SK-N-SH (cell line): ENCODE measurements around the gene TFF1. TPM values are rescaled to one million over a fixed set of nuclear protein-coding genes. Genes with fewer than 3 reads are reported as not detected.

Experiments used
- CTCF ChIA-PET: fragments of 300-600, 350-600 bp; formaldehyde crosslinking; extraction: SDS; loops from one replicate; lab custom pipeline; 2021; lab: Yijun Ruan, JAX
- POLR2A ChIA-PET: fragments of 350-600 bp; sonication (Branson Sonifier 250); formaldehyde crosslinking; extraction: SDS; loops from one replicate; lab custom pipeline; 2020; ENCODE audit warnings: antibody characterized with exemption, inconsistent platforms; lab: Yijun Ruan, JAX
- DNase-seq: peaks from one replicate; pipeline ENCODE4 v3.0.0; 2012
- H2AFZ ChIP-seq: fragments of 200-600 bp; sonication (generic); 2 replicates; pipeline ENCODE4 v1.8.1; 2016; ENCODE audit warnings: antibody characterized with exemption, mild to moderate bottlenecking, low read depth
- H3F3A ChIP-seq: fragments of 200-600 bp; sonication (generic); replicated peaks from 2 replicates; pipeline ENCODE3; 2016; ENCODE audit warnings: antibody characterized with exemption, mild to moderate bottlenecking; ENCODE audit not compliant: insufficient read depth
- H3K27ac ChIP-seq, 2 experiments: fragments of 200-500 bp in 1 of 2; fragments of 200-600 bp in 1 of 2; sonication (Bioruptor generic) in 1 of 2; sonication (generic), shearing (Covaris generic) in 1 of 2; 2 replicates each; pipeline versions ENCODE4 v1.5.1 to v1.6.1; 2014 to 2016; ENCODE audit warnings: low read depth in 2 of 2, inconsistent platforms in 1 of 2, low read length in 1 of 2, mild to moderate bottlenecking in 1 of 2, mixed read lengths in 1 of 2
- H3K27me3 ChIP-seq: fragments of 200-600 bp; sonication (generic), shearing (Covaris generic); 2 replicates; pipeline ENCODE4 v1.6.1; 2016; ENCODE audit warnings: mixed run types; ENCODE audit not compliant: insufficient read depth
- H3K36me3 ChIP-seq, 2 experiments: fragments of 200-500 bp in 1 of 2; fragments of 200-600 bp in 1 of 2; sonication (Bioruptor generic) in 1 of 2; sonication (generic) in 1 of 2; replicated peaks in 1 of 2; 2 replicates each; pipeline versions ENCODE3 to v1.5.1; 2014 to 2016; ENCODE audit warnings: low read length in 1 of 2, mild to moderate bottlenecking in 1 of 2; ENCODE audit not compliant: insufficient read depth in 2 of 2, control insufficient read depth in 1 of 2
- H3K4me1 ChIP-seq, 2 experiments: fragments of 200-500 bp in 1 of 2; fragments of 200-600 bp in 1 of 2; sonication (Bioruptor generic) in 1 of 2; sonication (generic), shearing (Covaris generic) in 1 of 2; 2 replicates each; pipeline versions ENCODE4 v1.5.1 to v1.6.1; 2014 to 2016; ENCODE audit warnings: low read depth in 1 of 2, low read length in 1 of 2, mixed run types in 1 of 2; ENCODE audit not compliant: insufficient read depth in 2 of 2, control insufficient read depth in 1 of 2
- H3K4me2 ChIP-seq: fragments of 200-600 bp; sonication (generic), shearing (Covaris generic); 2 replicates; pipeline ENCODE4 v1.6.1; 2017; ENCODE audit warnings: mixed run types
- H3K4me3 ChIP-seq, 2 experiments: fragments of 200-500 bp in 1 of 2; fragments of 200-600 bp in 1 of 2; sonication (Bioruptor generic) in 1 of 2; sonication (generic), shearing (Covaris generic) in 1 of 2; 2 replicates each; pipeline versions ENCODE4 v1.5.1 to v1.8.1; 2014 to 2016; ENCODE audit warnings: low read depth in 2 of 2, inconsistent platforms in 1 of 2, low read length in 1 of 2, mild to moderate bottlenecking in 1 of 2, mixed read lengths in 1 of 2, moderate library complexity in 1 of 2
- H3K79me2 ChIP-seq: fragments of 200-600 bp; sonication (generic); 2 replicates; pipeline ENCODE4 v1.8.1; 2017; ENCODE audit warnings: mild to moderate bottlenecking; ENCODE audit not compliant: insufficient read depth
- H3K9ac ChIP-seq: fragments of 200-600 bp; sonication (generic); 2 replicates; pipeline ENCODE4 v1.6.1; 2017; ENCODE audit warnings: mixed run types
- H3K9me2 ChIP-seq: fragments of 200-600 bp; sonication (generic); 2 replicates; pipeline ENCODE4 v1.6.1; 2017; ENCODE audit warnings: mixed run types
- H3K9me3 ChIP-seq: fragments of 200-600 bp; sonication (generic); 2 replicates; pipeline ENCODE4 v1.6.1; 2017; ENCODE audit warnings: mixed run types, mild to moderate bottlenecking, moderate library complexity
- H4K20me1 ChIP-seq: fragments of 200-600 bp; sonication (generic); 2 replicates; pipeline ENCODE4 v1.6.1; 2017; ENCODE audit warnings: mild to moderate bottlenecking, mixed run types; ENCODE audit not compliant: insufficient read depth
- CHD2 ChIP-seq: fragments of 150-350 bp; IDR thresholded peaks from 2 replicates; pipeline ENCODE4 v1.6.1; 2018; ENCODE audit warnings: low read length; ENCODE audit not compliant: partially characterized antibody
- ELF1 ChIP-seq: IDR thresholded peaks from 2 replicates; pipeline ENCODE4 v1.4.0; 2012
- EP300 ChIP-seq, 2 experiments: IDR thresholded peaks; 2 replicates each; pipeline versions ENCODE4 v1.4.0 to v1.6.1; 2012; ENCODE audit warnings: borderline replicate concordance in 1 of 2, low read depth in 1 of 2, low read length in 1 of 2
- EZH2phosphoT487 ChIP-seq: fragments of 200-600 bp; sonication (generic); IDR thresholded peaks from 2 replicates; pipeline ENCODE4 v1.6.1; 2017; ENCODE audit warnings: low read depth, mixed run types, mild to moderate bottlenecking, antibody characterized with exemption, moderate library complexity, borderline replicate concordance
- GABPA ChIP-seq: IDR thresholded peaks from 2 replicates; pipeline ENCODE4 v1.4.0; 2012; ENCODE audit warnings: low read depth, mild to moderate bottlenecking
- JUND ChIP-seq: IDR thresholded peaks from 2 replicates; pipeline ENCODE4 v1.4.0; 2012
- NRF1 ChIP-seq: IDR thresholded peaks from 2 replicates; pipeline ENCODE4 v1.6.1; 2012; ENCODE audit warnings: low read depth, mild to moderate bottlenecking, low read length
- RAD21 ChIP-seq: IDR thresholded peaks from 2 replicates; pipeline ENCODE4 v1.6.1; 2012; ENCODE audit warnings: mild to moderate bottlenecking, low read length
- RCOR1 ChIP-seq: fragments of 150-350 bp; IDR thresholded peaks from 2 replicates; pipeline ENCODE4 v1.6.1; 2017; ENCODE audit warnings: antibody characterized with exemption, low read length
- RFX5 ChIP-seq: IDR thresholded peaks from 2 replicates; pipeline ENCODE4 v1.6.1; 2012; ENCODE audit warnings: mild to moderate bottlenecking, improper control_type of control experiment, low read length
- SIN3A ChIP-seq: IDR thresholded peaks from 2 replicates; pipeline ENCODE4 v1.6.1; 2012; ENCODE audit warnings: low read depth, mild to moderate bottlenecking, low read length, moderate library complexity, borderline replicate concordance
- SMC3 ChIP-seq: IDR thresholded peaks from 2 replicates; pipeline ENCODE4 v1.6.1; 2012; ENCODE audit warnings: low read depth, low read length, improper control_type of control experiment
- TAF1 ChIP-seq: IDR thresholded peaks from 2 replicates; pipeline ENCODE4 v1.6.1; 2012; ENCODE audit warnings: low read depth, mild to moderate bottlenecking, low read length, moderate library complexity, borderline replicate concordance
- WGBS: methylation state at CpG from one replicate; pipeline ENCODE4 v1.1.6; 2017; ENCODE audit warnings: low lambda C conversion rate; 5-methylcytosine and 5-hydroxymethylcytosine counted together
- polyA plus RNA-seq, 3 experiments: library from polyadenylated mRNA; depleted of rRNA; stranded (reverse); fragments of >200 nt; gene quantifications; 2 replicates each; pipeline ENCODE4 v1.2.3, GENCODE V29; 2012
- TF ChIP-seq, protein P1 (sequence below): IDR thresholded peaks from 2 replicates; pipeline ENCODE4 v1.6.1; 2012; ENCODE audit warnings: mild to moderate bottlenecking, low read depth, low read length, moderate library complexity
- TF ChIP-seq, protein P2 (sequence below): fragments of 150-350 bp; IDR thresholded peaks from 2 replicates; pipeline ENCODE4 v1.6.1; 2017; ENCODE audit warnings: antibody characterized with exemption, low read length, low read depth, borderline replicate concordance
- TF ChIP-seq, protein P3 (sequence below): IDR thresholded peaks from 2 replicates; pipeline ENCODE4 v1.4.0; 2012; ENCODE audit warnings: low read depth, borderline replicate concordance

The TFF1 gene
- polyA plus RNA-seq, 1 of the 3 experiments (the other 2 are of a cell fraction), result not detected

DNA sequence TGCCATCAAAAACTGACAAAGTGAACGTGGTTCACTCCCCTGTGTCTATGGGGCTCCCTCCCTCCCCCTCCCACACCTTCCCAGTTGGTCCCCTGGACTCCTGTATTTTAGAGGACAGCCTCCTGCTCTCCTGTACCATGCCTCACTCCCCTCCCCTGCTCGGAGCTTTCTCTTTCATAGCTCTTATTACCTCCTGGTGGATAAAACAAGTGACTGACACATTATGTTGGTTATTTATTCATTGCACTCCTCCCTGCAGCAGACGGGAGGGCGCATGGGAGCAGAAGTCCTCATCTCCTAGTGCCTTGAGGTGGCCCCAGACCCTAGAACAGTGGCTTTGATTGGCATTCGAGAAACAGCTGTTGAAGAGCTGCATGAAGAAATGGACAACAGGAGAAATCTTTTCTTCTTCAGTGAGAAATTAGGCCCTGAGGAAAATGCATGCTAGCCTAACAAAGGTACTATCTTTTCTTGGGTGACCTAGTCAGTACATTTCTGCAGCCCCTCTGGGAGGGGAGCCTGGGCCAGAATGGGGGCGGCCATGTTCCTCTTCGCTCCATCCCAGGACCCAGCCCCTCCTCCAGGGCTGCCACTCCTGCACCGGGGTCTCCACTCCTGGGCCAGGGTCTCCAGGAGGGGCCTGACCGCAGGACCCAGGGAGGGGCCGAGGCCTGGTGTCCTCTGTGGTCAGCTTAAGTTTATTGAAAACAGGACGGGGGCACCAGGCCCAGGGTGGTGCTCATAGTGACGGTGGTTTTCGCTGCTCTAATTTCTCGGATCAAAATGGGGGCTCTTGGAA, 1.2 kb upstream of the TFF1 start (continued):
- TF ChIP-seq, protein P1, sequence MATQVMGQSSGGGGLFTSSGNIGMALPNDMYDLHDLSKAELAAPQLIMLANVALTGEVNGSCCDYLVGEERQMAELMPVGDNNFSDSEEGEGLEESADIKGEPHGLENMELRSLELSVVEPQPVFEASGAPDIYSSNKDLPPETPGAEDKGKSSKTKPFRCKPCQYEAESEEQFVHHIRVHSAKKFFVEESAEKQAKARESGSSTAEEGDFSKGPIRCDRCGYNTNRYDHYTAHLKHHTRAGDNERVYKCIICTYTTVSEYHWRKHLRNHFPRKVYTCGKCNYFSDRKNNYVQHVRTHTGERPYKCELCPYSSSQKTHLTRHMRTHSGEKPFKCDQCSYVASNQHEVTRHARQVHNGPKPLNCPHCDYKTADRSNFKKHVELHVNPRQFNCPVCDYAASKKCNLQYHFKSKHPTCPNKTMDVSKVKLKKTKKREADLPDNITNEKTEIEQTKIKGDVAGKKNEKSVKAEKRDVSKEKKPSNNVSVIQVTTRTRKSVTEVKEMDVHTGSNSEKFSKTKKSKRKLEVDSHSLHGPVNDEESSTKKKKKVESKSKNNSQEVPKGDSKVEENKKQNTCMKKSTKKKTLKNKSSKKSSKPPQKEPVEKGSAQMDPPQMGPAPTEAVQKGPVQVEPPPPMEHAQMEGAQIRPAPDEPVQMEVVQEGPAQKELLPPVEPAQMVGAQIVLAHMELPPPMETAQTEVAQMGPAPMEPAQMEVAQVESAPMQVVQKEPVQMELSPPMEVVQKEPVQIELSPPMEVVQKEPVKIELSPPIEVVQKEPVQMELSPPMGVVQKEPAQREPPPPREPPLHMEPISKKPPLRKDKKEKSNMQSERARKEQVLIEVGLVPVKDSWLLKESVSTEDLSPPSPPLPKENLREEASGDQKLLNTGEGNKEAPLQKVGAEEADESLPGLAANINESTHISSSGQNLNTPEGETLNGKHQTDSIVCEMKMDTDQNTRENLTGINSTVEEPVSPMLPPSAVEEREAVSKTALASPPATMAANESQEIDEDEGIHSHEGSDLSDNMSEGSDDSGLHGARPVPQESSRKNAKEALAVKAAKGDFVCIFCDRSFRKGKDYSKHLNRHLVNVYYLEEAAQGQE, result no peak

DNA sequence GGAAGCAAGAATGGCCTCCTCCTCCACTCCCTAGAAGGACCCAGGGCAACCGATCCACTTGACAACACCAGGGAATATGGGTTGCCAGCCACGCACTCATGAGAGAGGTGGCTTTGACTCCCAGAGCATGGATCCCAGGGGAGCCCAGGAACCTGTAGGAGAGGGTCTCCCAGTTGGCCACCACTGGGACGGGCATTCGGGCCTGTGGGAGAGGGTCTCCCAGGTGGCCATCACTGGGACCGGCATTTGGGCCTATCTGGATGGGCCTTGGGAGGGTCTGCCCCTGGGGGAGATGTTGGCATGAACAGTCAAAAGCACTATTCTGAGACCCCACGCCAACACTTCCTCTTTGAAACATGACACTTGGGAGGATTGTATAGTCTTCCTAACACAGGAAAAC, 565 bp downstream of the TFF1 start:
- ChIA-PET CTCF (no interaction called here), POLR2A (no interaction called here)
- TF ChIP-seq SIN3A (no peak), NRF1 (no peak), EZH2phosphoT487 (no peak), GABPA (no peak), SMC3 (no peak), RCOR1 (no peak), RAD21 (no peak), CHD2 (no peak), JUND (no peak), EP300 (IDR thresholded peaks at IDR 0.05; ENCODE audit: borderline replicate concordance in 1 of 2, low read depth in 1 of 2, low read length in 1 of 2) (no peak), ELF1 (no peak), TAF1 (no peak), RFX5 (no peak)
- TF ChIP-seq, protein P2, sequence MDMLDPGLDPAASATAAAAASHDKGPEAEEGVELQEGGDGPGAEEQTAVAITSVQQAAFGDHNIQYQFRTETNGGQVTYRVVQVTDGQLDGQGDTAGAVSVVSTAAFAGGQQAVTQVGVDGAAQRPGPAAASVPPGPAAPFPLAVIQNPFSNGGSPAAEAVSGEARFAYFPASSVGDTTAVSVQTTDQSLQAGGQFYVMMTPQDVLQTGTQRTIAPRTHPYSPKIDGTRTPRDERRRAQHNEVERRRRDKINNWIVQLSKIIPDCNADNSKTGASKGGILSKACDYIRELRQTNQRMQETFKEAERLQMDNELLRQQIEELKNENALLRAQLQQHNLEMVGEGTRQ, result no peak
- TF ChIP-seq, protein P3, sequence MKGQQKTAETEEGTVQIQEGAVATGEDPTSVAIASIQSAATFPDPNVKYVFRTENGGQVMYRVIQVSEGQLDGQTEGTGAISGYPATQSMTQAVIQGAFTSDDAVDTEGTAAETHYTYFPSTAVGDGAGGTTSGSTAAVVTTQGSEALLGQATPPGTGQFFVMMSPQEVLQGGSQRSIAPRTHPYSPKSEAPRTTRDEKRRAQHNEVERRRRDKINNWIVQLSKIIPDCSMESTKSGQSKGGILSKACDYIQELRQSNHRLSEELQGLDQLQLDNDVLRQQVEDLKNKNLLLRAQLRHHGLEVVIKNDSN, result no peak
- Histone ChIP-seq H3K4me2 (no peak overlapping the region), H3K79me2 (no peaks in the 10 kb centered on the region), H4K20me1 (no peaks in the 10 kb centered on the region), H2AFZ (no peak overlapping the region), H3K4me3 (no peak overlapping the region), H3K27ac (no peak overlapping the region), H3K27me3 (no peaks in the 10 kb centered on the region), H3K9me2 (no peaks in the 10 kb centered on the region), H3K9me3 (no peaks in the 10 kb centered on the region), H3F3A (no peaks in the 10 kb centered on the region), H3K9ac (no peak overlapping the region), H3K36me3 (no peaks in the 10 kb centered on the region), H3K4me1 (no peaks in the 10 kb centered on the region)
- 64% methylated on average over 3 of the region's 6 CpGs for WGBS
- no peak for DNase-seq
